ENCODE measurements around the gene FXYD2.

The FXYD2 gene

DNA sequence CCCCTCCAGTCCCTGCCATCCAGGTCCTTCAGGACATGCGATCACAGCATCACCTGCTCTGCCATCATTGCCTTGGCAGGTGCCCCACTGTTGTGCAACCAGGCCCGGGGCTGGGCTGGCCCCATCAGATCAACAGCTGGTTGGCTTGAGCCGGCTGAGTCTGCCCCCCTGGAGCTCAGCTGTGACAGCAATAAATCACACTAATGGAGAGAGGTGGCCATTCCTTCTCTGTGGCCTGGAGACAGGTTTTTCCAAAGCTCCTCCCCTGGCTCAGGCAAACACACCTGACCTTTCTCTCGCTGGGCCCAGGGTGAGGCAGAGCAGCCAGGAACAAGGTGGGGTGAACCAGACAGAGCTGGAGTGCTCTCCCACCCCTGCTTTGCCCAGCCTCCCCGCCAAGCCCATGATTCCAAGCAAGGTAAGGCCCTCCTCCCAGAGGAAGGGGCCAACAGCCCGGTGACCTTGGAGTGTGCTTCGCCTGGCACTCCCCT, 8.9 kb upstream of the FXYD2 start:
- TF ChIP-seq, protein P1, sequence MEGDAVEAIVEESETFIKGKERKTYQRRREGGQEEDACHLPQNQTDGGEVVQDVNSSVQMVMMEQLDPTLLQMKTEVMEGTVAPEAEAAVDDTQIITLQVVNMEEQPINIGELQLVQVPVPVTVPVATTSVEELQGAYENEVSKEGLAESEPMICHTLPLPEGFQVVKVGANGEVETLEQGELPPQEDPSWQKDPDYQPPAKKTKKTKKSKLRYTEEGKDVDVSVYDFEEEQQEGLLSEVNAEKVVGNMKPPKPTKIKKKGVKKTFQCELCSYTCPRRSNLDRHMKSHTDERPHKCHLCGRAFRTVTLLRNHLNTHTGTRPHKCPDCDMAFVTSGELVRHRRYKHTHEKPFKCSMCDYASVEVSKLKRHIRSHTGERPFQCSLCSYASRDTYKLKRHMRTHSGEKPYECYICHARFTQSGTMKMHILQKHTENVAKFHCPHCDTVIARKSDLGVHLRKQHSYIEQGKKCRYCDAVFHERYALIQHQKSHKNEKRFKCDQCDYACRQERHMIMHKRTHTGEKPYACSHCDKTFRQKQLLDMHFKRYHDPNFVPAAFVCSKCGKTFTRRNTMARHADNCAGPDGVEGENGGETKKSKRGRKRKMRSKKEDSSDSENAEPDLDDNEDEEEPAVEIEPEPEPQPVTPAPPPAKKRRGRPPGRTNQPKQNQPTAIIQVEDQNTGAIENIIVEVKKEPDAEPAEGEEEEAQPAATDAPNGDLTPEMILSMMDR (conservative IDR thresholded peaks at IDR 0.05), result no peak
- no peak for TF ChIP-seq ZFX (IDR thresholded peaks at IDR 0.05)
- no peak overlapping the region for H3K27ac ChIP-seq

GRCh38 chr11:117832511-117832910, 8.0 kb upstream of the FXYD2 start:
- H3K27ac ChIP-seq, result no peak overlapping the region
- TF ChIP-seq, protein P1 (conservative IDR thresholded peaks at IDR 0.05), result no peak
- TF ChIP-seq ZFX (IDR thresholded peaks at IDR 0.05), result no peak

GRCh38 chr11:117831661-117832415, 7.3 kb upstream of the FXYD2 start:
- no peak overlapping the region for H3K27ac ChIP-seq
- TF ChIP-seq, protein P1 (conservative IDR thresholded peaks at IDR 0.05), result no peak
- no peak for TF ChIP-seq ZFX (IDR thresholded peaks at IDR 0.05)

- TF ChIP-seq, protein P1 (conservative IDR thresholded peaks at IDR 0.05), result no peak
- TF ChIP-seq ZFX (IDR thresholded peaks at IDR 0.05), result no peak
- H3K27ac ChIP-seq, result no peak overlapping the region
Measured at GRCh38 chr11:117830674-117831351, 6.3 kb upstream of the FXYD2 start.

GRCh38 chr11:117830072-117830471, 5.5 kb upstream of the FXYD2 start:
- no peak for TF ChIP-seq ZFX (IDR thresholded peaks at IDR 0.05)

GRCh38 chr11:117829369-117829725, 4.8 kb upstream of the FXYD2 start:
- H3K27ac ChIP-seq, result no peak overlapping the region
- TF ChIP-seq ZFX (IDR thresholded peaks at IDR 0.05), result no peak
- TF ChIP-seq, protein P1 (conservative IDR thresholded peaks at IDR 0.05), result no peak

More at GRCh38 chr11:117830072-117830471, 5.5 kb upstream of the FXYD2 start:
- H3K27ac ChIP-seq, result no peak overlapping the region

- H3K27ac ChIP-seq, result no peak overlapping the region
- TF ChIP-seq, protein P1 (conservative IDR thresholded peaks at IDR 0.05), result no peak
Measured at GRCh38 chr11:117828611-117829368, 4.2 kb upstream of the FXYD2 start.
